Measurements from ENCODE around the gene MYH4.

MYH4 gene

DNA sequence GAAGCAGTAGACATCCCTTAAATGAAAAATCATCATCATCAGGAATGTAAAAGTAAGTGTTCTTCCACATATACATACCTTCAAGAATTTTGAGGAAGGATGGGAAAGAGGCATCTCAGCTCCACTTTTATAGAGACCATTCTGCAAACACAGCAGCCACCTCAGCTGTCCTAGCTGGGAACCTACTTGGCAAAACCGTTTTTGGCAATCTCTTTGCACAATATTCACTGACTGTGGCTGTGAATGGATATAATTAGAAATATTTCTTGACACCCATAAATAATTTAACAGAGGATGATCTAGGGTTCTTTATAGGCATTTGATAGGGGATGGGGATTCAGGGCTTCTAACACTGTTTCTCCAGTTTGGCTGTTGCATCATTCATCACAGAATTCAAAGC is at the start of gene MYH4:
Gene MYH4, minus strand, starts transcription at position 101 of the 400 bp plus-strand sequence. CDS start 2,814 bp downstream, outside the sequence.
- no peak for DNase-seq (ENCODE audit: low spot score)

DNA sequence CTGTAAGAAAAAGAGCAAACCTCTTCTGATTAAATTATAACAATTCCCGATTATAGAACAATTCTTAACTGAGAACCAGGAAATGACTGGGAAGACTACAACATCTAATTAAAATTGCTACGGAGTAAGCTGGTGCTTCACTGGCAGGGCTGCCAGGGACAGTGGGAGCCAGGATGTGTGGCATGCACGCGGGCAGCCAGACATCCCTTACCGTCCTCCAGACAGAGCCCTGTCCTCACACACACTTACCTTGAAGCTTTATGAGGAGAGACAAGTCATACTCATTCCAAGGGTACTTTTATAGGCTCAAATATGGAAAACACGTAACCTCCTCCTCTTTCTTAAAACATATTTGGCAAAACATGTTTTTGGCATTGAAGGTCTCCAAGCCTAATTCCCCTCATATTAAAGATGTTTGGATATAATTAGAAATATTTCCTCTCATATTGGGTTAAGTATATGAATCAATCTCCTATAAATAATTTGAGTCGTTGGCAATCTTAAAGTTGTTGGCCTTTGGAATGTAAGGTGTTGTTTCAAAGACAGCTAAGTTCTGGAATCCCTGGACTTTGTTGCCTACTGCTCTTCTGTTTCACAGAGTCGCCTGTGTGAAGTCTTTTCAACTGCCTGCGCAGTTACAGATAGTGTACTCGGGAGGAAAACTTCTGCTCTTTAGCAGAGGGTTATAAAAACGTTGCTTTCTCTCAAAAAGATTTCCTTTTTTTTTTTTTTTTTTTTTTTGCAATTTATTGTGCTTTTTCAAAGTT is 49.1 kb upstream of the MYH4 start, which contains the start of gene MYH1:
Gene MYH1, minus strand, starts transcription at position 272 of the 767 bp plus-strand sequence. CDS start 1,900 bp downstream, outside the sequence.
- DNase-seq (ENCODE audit: low spot score) = no peak

DNA sequence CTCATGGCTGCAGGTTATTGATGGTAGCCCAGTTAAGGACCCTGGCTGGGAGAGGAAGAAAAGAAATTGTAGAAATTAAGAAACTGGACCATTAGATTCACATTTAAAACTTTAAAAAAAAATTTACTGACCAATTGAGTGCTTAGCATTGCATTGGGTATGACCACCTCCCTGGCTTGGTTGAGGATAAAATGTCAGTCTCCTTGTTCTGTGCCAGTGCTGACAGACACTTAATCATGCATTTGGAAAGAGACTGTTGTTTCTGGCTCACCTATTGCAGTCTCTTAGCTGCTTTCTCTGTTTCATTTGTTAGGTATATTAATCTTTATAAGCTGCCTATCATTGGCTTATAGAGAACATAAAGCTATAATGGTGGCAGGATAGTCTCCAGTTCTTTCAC is 47.3 kb upstream of the MYH4 start:
- DNase-seq (ENCODE audit: low spot score) = no peak

DNA sequence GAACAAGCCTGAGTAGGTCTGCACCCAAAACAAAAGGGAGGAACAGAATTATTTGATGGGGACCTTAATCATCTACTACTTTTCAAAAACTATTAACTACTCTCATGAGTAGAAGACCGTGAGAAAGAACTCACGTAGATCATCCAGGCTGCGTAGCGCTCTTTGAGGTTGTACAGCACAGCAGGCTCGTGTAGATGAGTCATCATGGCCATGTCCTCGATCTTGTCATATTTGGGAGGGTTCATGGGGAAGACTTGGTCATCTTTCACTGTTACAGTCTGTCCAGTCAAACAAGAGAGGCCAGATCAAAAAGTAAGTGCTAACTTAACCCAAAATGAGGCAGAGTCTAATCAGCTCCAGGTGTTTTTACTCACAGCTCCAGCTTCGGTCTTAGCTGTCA is 46.7 kb upstream of the MYH4 start:
- no peak for DNase-seq (ENCODE audit: low spot score)

DNA sequence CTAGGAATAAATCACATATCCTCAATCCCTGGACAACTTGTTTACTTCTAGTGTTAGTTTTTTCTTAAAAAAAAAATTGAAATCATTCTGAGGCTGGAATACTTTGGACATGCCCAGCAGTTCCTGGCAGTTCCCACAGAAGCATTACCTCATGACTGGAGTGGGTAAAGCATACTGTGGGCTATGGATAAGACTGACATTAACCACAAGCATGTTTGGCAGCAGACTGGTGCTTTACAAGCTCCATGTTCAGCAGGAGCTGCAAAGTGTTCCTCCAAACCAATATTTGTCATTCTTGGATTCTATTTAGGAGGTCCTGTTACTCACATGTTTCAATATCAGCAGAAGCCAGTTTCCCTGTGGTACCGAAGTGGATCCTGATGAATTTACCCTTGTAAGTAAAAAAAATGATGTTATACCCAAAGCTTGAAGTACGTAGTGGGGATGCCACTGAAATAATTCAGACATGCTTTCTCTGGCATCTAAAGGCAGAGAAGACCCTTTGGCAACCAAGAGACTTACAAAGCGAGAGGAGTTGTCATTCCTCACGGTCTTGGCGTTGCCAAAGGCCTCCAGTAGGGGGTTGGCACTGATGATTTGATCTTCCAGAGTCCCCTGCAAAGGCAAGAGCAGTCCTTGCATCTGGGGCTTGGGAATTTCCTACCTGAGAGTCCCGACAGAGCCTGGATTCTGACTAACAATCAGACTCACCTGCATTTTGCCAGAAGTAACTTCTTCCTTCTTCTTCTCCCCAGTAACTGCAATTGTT is 44.1 kb upstream of the MYH4 start:
- no peak for DNase-seq (ENCODE audit: low spot score)

DNA sequence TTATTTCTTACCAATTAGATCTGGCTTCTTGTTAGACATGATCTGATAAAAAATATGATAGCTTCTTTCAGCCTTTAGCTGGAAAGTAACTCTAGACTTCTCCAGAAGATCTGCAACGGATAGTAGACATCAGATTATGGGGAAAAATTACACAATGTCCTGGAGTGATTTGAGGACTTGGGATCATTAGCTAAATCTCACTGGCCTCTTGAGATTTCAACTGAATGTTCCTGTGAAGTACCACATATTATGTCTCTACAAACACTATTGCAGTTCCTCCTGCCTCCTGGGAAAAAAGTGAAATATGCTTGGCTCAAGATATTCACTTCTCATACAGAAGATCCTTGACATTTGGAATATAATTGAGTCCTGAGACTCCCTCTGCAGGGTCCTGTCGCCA is 43.5 kb upstream of the MYH4 start:
- DNase-seq (ENCODE audit: low spot score) = no peak

DNA sequence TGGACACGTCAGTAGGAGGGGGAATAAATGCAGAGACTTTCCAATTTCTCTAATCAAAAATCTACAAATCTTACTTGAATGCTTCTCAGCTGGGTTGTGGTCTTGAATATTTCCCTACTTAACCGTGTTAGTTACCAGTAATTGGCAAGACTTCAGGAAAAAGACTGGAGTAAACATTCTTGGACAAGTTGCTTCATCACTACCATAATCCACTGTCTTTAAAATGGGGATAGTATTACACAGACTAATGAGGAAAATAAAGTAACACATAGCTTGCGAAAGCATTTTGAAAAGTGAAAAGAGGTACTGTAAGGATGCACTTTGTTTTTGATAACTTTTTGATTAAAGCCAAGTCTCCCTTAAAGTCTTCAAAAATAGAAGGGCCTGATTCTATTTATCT is 30.6 kb upstream of the MYH4 start:
- DNase-seq (ENCODE audit: low spot score) = no peak

DNA sequence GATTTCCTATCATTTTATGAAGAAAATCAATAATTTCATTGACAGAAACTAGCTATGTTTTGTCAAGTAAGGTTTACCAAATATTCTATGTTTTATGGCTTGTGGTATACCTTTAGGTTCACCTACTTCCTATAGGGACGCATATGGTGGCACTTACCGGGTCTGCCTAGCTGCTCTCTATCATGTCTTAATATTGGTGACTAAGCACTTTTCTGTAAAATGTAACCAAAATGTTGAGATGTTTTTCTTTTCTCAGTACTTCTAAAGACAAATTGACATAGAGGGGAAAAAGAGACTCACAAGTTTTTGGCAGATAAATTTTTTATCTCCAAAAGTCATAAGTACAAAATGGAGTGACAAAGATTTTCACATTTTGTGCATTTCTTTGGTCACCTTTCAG is 22.6 kb upstream of the MYH4 start:
- no peak for DNase-seq (ENCODE audit: low spot score)

DNA sequence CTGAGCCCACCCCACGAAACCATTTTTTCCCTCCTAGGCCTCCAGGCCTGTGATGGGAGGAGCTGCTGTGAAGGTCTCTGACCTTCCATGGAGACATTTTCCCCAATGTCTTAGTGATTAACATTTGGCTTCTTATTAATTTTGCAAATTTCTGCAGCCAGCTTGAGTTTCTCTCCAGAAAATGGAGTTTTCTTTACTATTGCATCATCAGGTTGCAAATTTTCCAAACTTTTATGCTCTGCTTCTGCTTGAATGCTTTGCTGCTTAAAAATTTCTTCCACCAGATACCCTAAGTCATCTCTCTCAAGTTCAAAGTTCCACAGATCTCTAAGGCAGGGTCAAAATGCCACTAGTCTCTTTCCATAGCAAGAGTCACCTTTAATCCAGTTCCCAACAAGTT is 12.9 kb upstream of the MYH4 start:
- DNase-seq (ENCODE audit: low spot score) = no peak

DNA sequence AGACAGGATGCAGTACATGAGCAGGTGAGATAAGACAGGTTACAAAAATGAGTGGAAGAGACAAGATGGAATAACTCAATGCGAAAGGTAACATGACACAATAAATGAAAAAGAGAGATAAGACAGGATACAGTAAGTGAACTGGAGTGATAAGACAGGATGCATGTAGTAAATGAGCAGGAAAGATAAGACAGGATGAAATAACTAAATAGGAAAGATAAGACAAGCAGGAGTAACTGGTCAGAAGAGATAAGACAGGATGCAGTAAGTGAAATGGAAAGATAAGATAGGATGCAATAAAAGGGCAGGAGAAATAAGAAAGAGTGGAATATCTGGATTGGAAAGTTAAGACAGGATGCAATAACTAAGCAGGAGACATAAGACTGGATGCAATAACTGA is 8.3 kb upstream of the MYH4 start:
- DNase-seq (ENCODE audit: low spot score) = no peak

DNA sequence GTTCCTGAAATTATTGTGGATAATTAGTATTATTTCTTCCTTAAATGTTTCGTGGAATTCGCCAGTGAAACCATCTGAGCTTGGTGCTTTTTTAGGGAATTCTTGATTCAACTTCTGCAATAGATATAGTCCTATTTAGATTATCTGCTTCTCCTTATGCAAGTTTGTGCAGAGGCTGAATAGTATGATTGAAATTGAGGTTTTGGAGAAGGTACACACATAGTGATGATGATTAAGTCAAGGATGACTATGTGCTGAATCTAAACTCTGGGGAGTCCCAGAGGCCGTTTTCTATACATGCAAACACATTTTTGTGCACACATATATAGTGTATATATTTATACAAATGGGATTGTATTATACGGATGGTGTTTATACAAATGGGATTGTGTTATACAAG is 5.2 kb upstream of the MYH4 start:
- DNase-seq (ENCODE audit: low spot score) = no peak

DNA sequence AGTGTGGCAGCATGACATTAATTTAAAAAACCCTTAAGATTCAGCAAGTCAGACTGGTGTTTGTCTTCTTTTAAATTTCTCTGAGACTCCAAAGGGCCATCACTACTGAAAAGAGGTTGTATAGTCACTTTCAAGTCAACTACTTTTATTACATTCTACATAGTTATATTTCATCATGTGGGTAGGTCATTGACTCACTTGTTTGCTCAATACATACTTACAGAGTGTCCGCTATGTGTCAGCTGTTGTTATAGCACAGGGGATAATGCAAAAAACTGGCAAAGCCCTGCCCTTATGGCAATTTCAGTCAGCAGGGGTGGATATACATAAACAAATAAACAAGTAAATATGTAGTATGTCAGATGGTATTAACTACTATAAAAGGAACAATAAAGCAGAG is 2.5 kb upstream of the MYH4 start:
- DNase-seq (ENCODE audit: low spot score) = no peak

DNA sequence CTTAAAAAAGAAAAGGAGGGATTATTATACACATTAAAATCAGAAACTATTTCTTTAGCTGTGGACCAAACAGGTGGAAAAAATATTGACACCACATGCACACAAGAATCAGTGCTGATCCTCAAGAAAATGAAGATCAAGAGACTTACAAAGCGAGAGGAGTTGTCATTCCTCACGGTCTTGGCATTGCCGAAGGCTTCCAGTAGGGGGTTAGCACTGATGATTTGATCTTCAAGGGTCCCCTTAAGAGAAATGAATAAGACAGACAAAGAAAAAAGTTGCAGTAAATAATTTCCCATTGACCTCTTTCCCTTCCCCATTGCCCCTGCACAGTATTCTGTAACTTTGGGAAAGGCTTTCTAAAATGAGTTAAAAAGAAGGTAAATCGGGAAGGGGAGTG is 6.0 kb downstream of the MYH4 start:
- no peak for DNase-seq (ENCODE audit: low spot score)

DNA sequence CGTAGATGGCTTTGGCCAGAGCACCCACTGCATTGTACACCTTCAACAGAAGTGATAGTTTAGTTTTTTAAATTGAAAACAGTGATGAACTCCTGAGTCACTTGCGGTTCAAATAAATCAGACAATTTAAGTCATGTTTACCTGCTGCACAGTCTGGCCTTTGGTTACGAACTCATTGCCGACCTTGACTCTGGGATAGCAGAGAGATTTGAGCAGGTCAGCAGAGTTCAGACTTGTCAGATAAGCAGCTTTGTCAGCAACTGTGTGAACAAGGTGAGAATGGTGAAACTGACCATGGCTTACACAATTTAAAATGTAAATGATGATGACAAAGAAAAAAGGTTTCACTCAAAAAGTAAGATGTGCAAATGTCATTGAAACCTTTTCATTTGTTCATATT is 9.3 kb downstream of the MYH4 start:
- DNase-seq (ENCODE audit: low spot score) = no peak

DNA sequence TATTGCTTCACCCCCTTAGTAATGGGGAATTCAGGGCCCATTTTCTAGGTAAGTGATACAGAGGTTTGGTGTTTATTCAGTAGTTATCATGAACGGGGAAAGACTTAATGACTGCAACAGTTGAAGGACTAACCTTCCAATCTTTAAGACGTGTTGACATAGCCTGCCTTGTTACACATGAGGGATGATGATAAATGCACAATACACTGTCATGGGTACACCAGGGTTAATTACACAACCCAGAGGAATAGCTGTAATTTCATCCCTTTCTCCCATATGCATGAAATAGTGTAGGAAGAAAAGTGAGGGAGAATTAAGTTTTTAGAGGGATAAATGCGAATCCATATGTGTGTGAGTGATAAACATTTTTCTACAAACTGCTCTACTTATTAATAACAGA is 10.7 kb downstream of the MYH4 start:
- DNase-seq (ENCODE audit: low spot score) = no peak

DNA sequence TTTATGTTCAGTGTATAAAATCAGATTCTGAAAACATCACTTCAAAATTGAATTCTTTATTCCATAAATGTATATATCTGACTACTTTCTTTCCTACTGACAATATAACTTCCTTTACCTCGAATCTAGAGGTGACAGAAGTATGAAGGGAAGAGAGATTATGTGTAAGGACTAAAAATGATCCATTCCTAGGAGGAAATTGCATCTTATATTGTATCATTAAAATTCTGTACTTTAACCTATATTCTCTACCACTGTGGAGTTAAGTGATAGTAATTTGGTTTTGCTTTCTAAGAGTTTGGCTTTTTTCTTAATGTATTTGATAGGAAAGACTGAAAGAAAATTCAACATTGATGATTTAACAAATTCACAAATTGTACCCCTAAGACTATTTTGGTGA is 11.4 kb downstream of the MYH4 start:
- no peak for DNase-seq (ENCODE audit: low spot score)

DNA sequence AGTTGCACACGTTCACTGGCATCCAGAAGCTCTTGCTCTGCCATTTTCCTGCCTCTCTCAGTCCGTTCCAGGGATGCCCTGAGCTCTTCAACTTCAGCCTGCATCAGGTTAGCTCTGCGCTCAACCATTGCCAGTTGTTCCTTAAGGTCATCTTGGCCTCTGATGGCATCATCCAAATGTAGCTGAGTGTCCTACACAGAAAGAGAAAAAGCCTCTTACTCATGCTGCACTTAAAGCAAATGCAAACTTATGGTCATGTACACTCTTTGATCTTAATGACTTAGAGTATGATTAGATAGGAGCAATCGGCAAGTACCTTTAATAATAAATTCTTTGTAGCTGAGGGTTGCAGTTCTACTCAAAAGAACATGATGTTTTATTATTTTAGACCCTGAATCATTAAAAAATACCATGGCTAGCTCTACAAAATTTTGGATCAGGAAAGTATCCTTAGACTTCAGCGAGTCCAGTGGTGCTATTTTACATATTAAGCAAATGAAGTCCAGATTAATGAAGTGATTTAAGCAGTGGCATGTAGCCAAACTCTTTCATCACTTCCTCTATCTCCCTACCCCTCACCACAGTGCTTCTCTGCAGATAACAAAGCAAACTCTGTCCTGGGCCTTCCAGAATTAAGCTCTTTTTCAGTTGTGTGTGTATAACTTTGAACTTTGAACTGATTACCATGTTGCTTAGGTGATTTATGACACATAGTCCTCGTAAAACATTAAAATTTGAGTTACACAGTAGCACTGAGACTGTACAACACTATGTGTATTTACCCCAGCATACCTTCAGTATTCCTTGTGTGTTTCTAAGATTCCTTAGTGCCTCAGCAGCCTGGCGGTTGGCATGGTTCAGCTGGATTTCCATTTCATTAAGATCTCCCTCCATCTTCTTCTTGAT is 22.1 kb downstream of the MYH4 start:
- no peak for DNase-seq (ENCODE audit: low spot score)

DNA sequence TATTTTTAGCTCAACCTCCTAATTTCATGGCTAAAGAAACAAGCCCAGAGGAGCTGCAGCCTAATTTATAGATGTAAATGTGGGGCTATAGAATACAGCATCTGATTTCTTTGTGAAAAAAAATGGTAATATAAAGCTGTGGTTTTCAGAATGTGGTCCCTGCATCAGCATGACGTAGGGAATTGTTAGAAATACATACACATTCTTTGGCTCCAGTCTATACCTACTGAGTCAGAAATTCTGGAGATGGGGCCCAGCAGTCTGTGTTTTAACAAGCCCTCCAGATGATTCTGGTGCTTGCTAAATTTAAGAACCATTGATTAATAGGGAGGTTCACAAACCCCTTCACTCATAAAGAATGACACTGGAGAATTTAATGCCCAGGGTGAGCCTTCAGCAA is 29.5 kb downstream of the MYH4 start:
- DNase-seq (ENCODE audit: low spot score) = no peak

DNA sequence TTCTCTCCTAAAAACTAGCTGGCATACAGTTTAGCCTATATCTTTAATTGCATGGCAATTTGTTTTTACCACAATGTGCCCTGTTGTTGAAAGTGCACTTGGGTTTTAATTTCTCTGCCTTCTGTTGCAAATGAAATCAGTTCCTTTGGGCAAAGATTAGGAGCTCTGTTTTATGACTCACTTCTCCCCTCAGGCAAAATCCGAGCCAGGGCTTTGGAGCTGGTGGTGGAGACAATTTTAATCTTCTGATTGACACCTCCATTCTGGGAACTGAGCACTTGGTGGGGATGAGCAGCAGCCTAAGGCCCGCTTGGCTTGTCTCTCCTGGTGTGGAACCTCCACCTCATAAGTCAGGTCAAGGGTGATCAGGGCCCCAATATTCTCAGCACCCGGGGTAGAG is 34.3 kb downstream of the MYH4 start:
- no peak for DNase-seq (ENCODE audit: low spot score)

DNA sequence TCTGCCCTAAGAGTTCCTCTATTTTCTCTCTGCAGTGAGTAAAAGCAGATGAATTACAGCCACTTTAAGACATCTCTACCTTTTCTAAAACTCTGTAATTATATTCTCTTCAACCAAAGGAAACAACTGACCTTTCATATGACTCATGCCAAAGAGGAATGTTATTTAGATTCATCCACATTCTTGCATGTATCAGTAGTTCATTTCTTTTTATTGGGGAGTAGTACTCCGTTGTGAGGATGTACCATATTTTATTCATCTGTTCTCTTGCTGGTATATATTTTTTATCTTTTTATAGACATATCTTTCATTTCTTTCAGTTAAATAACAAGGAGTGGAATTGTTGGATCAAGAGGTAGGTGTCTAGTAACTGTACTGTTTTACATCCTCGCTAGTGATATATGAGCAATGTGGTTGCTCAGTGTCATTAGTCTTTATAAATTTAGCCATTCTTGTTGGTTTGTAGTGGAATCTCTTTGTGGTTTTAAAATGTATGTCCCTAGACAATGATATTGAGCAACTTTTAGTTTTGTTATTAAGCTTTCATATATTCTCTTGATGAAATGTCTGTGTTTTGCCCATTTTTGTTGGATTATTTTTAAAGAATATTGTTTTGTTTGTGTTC is 39.8 kb downstream of the MYH4 start:
- no peak for DNase-seq (ENCODE audit: low spot score)

DNA sequence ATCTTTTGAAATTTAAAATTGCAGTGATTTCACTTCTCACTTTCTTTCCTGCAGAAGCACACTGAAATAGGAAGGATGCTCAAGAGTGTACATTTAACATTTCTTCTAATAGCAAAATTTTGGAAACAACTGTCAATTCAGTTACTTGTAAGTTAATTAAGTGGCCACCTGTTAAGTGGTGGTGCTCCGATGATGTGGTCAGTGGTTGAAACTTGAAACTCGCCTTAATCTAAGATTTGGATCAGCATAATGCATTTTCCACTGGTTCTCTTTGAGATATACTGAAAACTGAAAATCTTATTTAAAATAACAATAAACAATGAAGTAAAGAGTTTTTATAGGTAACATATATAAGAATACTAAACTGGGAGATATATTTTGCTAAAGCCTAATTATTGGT is 40.6 kb downstream of the MYH4 start:
- DNase-seq (ENCODE audit: low spot score) = no peak

DNA sequence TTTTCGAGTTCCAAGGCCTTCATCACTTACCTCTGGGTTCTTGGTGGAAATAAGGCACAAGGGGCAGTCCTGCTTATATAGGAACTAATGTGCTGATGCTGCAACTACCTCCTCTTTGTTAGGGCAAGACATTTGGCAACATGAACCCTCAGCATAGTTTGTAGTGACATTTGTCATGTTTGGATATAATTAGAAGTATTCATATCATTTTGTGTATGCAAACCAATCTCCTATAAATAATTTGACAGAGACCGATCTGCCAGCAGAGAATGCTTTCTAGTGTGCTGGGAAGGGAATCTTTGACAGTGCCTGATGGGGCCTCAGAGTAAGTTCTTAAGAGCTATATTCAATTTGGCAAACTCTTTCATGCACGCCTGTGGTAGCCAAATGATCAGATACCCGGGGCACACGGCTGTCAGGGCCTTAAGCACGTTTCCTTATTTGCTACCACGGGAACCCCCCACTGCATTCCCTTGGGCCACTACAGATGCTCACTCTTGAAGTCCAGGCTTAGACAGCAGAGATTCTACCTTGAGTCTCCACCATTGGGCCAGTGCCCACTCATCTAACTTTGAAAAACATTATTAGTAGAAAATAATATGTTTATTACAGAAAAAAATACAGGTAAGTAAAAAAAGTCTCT is 47.3 kb downstream of the MYH4 start, which contains the start of gene MYH8:
Gene MYH8, minus strand, starts transcription at position 51 of the 643 bp plus-strand sequence. CDS start 1,723 bp downstream, outside the sequence.
- DNase-seq (ENCODE audit: low spot score) = no peak

All from hepatic stellate cell (primary cell).